Putamen (tissue), 1 donor: ENCODE measurements around the gene MEIS3.

Experiments
- DNase-seq: peaks from one replicate; pipeline ENCODE4 v3.0.0-alpha.2; 2016; ENCODE audit warnings: low spot score

MEIS3 gene

GRCh38 chr19:47435883-47436417, 16.6 kb upstream of the MEIS3 start:
- no peak for DNase-seq

GRCh38 chr19:47435196-47435595, 15.9 kb upstream of the MEIS3 start:
- DNase-seq, result no peak

- no peak for DNase-seq
These were observed 14.8 kb upstream of the MEIS3 start for GRCh38 chr19:47434088-47434487.

GRCh38 chr19:47433121-47433520, 13.8 kb upstream of the MEIS3 start:
- DNase-seq, result no peak

GRCh38 chr19:47432499-47432898, 13.2 kb upstream of the MEIS3 start:
- DNase-seq, result no peak

- DNase-seq, result no peak
These were observed 12.8 kb upstream of the MEIS3 start for GRCh38 chr19:47432091-47432490.

GRCh38 chr19:47430041-47430802, 10.9 kb upstream of the MEIS3 start:
- no peak for DNase-seq

GRCh38 chr19:47429140-47429793, 9.9 kb upstream of the MEIS3 start:
- DNase-seq, result no peak

GRCh38 chr19:47428177-47428894, 9.0 kb upstream of the MEIS3 start:
- peak; percentile 84 for DNase-seq

- DNase-seq, result peak; percentile 23
These were observed 8.2 kb upstream of the MEIS3 start for GRCh38 chr19:47427241-47428176.

GRCh38 chr19:47423203-47423882, 4.0 kb upstream of the MEIS3 start:
- no peak for DNase-seq

GRCh38 chr19:47422417-47423163, 3.3 kb upstream of the MEIS3 start:
- no peak for DNase-seq

- no peak for DNase-seq
These were observed 2.6 kb upstream of the MEIS3 start for GRCh38 chr19:47421844-47422395.

GRCh38 chr19:47421244-47421786, 2.0 kb upstream of the MEIS3 start:
- DNase-seq, result no peak

GRCh38 chr19:47419789-47420188, 462 bp upstream of the MEIS3 start:
- DNase-seq, result no peak

GRCh38 chr19:47418692-47419029, 666 bp downstream of the MEIS3 start:
- no peak for DNase-seq

GRCh38 chr19:47417746-47418691, 1.3 kb downstream of the MEIS3 start:
- no peak for DNase-seq

GRCh38 chr19:47417107-47417745, 2.1 kb downstream of the MEIS3 start:
- no peak for DNase-seq
